HepG2 (cell line): ENCODE results near the gene SLBP. TPM values are rescaled to one million over a fixed set of nuclear protein-coding genes. Genes with fewer than 3 reads are reported as not detected.
A peak's percentile ranks its signal among the peaks of the same experiment; 100 is the strongest.

ENCODE experiments used
- ATF1 ChIP-seq: IDR thresholded peaks from 2 replicates; pipeline ENCODE4 v1.6.1; 2016; ENCODE audit warnings: mild to moderate bottlenecking, control low read depth
- ESRRA ChIP-seq: sonication (generic); formaldehyde crosslinking; IDR thresholded peaks from 2 replicates; pipeline ENCODE4 v1.5.1; 2020; ENCODE audit warnings: mild to moderate bottlenecking, low read depth, missing genetic modification reagents
- FOXP4 ChIP-seq: sonication (generic); formaldehyde crosslinking; IDR thresholded peaks from 2 replicates; pipeline ENCODE4 v1.4.0; 2020; ENCODE audit warnings: missing genetic modification reagents
- KMT2B ChIP-seq: IDR thresholded peaks from 2 replicates; pipeline ENCODE4 v1.6.1; 2016; ENCODE audit warnings: missing genetic modification reagents, missing compliant biosample characterization
- MIER2 ChIP-seq: IDR thresholded peaks from 2 replicates; pipeline ENCODE4 v1.6.1; 2016; ENCODE audit warnings: missing biosample characterization, missing genetic modification reagents
- RXRA ChIP-seq: sonication (generic); formaldehyde crosslinking; IDR thresholded peaks from 2 replicates; pipeline ENCODE4 v1.5.1; 2020; ENCODE audit warnings: missing genetic modification reagents
- RXRB ChIP-seq: IDR thresholded peaks from 2 replicates; pipeline ENCODE4 v1.6.1; 2016; ENCODE audit warnings: borderline replicate concordance, missing genetic modification reagents, missing compliant biosample characterization
- SCMH1 ChIP-seq: sonication (generic); formaldehyde crosslinking; IDR thresholded peaks from 2 replicates; pipeline ENCODE4 v1.9.0; 2021; ENCODE audit warnings: missing genetic modification reagents, mild to moderate bottlenecking, borderline replicate concordance
- SIX1 ChIP-seq: sonication (generic); formaldehyde crosslinking; IDR thresholded peaks from 2 replicates; pipeline ENCODE4 v1.4.0; 2020; ENCODE audit warnings: missing genetic modification reagents, borderline replicate concordance
- STAT6 ChIP-seq: sonication (generic); formaldehyde crosslinking; IDR thresholded peaks from 2 replicates; pipeline ENCODE4 v1.4.0; 2020; ENCODE audit warnings: missing genetic modification reagents, mild to moderate bottlenecking, borderline replicate concordance
- SYNCRIP ChIP-seq: fragments of 200-400 bp; formaldehyde crosslinking; IDR thresholded peaks from 2 replicates; pipeline ENCODE4 v1.6.1; 2018; ENCODE audit warnings: mild to moderate bottlenecking, low read depth, low read length; ENCODE audit not compliant: insufficient read depth
- TEAD2 ChIP-seq: sonication (generic); formaldehyde crosslinking; IDR thresholded peaks from 2 replicates; pipeline ENCODE4 v1.9.0; 2021; ENCODE audit warnings: missing genetic modification reagents
- ZKSCAN8 ChIP-seq: IDR thresholded peaks from 2 replicates; pipeline ENCODE4 v1.6.1; 2016; ENCODE audit warnings: borderline replicate concordance, missing genetic modification reagents, missing compliant biosample characterization
- ZNF335 ChIP-seq: sonication (generic); formaldehyde crosslinking; IDR thresholded peaks from 2 replicates; pipeline ENCODE4 v1.4.0; 2020; ENCODE audit warnings: missing genetic modification reagents
- ZNF44 ChIP-seq: sonication (generic); formaldehyde crosslinking; IDR thresholded peaks from 2 replicates; pipeline ENCODE4 v1.5.1; 2020; ENCODE audit warnings: mild to moderate bottlenecking, missing genetic modification reagents
- ZNF557 ChIP-seq: sonication (generic); formaldehyde crosslinking; IDR thresholded peaks from 2 replicates; pipeline ENCODE4 v1.4.0; 2020; ENCODE audit warnings: missing genetic modification reagents
- ZNF563 ChIP-seq: sonication (generic); formaldehyde crosslinking; IDR thresholded peaks from 2 replicates; pipeline ENCODE4 v1.8.0; 2022; ENCODE audit warnings: mild to moderate bottlenecking, moderate library complexity, missing genetic modification reagents
- ZNF777 ChIP-seq: sonication (generic); formaldehyde crosslinking; IDR thresholded peaks from 2 replicates; pipeline ENCODE4 v1.4.0; 2020; ENCODE audit warnings: missing genetic modification reagents
- ZSCAN30 ChIP-seq: sonication (generic); formaldehyde crosslinking; IDR thresholded peaks from 2 replicates; pipeline ENCODE4 v1.5.0; 2020; ENCODE audit warnings: mild to moderate bottlenecking, missing genetic modification reagents
- polyA plus RNA-seq, 8 experiments: library from polyadenylated mRNA; depleted of rRNA in 3 of 8; stranded (reverse) in 7 of 8; unstranded in 1 of 8; fragments of >200 nt; fragmentation: Illumina TruSeq in 4 of 8; extraction: Trizol in 4 of 8; gene quantifications; 2 replicates each; pipeline versions ENCODE4 v1.2.1 to v1.2.3, GENCODE V29; 2011 to 2016; ENCODE audit warnings: low read depth in 4 of 8, missing spikeins in 1 of 8, mixed read lengths in 1 of 8; ENCODE audit not compliant: insufficient read depth in 1 of 8
- total RNA-seq, 5 experiments: library from RNA; depleted of rRNA; stranded (reverse); fragments of >200 nt; fragmentation: Illumina TruSeq; extraction: Trizol; gene quantifications; 2 replicates each; pipeline ENCODE4 v1.2.3, GENCODE V29; 2016; ENCODE audit warnings: low read depth in 1 of 5
- TF ChIP-seq, protein P1 (sequence below): IDR thresholded peaks from 2 replicates; pipeline ENCODE4 v1.6.1; 2016; ENCODE audit warnings: missing compliant biosample characterization, missing genetic modification reagents, borderline replicate concordance
- TF ChIP-seq, protein P2 (sequence below): sonication (generic); formaldehyde crosslinking; IDR thresholded peaks from 2 replicates; pipeline ENCODE4 v1.4.0; 2020; ENCODE audit warnings: missing genetic modification reagents, borderline replicate concordance
- TF ChIP-seq, protein P3 (sequence below): sonication (generic); formaldehyde crosslinking; IDR thresholded peaks from 2 replicates; pipeline ENCODE4 v1.8.1; 2023; ENCODE audit warnings: mild to moderate bottlenecking, missing genetic modification reagents, borderline replicate concordance

The SLBP gene
- total and polyA plus RNA-seq, 2 of the 13 experiments (the other 11 are each of a cell fraction or from before 2014, with no cell fraction given): 43.9 to 104 TPM

GRCh38 chr4:1746919-1747602, 34.9 kb upstream of the SLBP start (continued):
- peak; percentile 78 for TF ChIP-seq FOXP4 (CRISPR knock-in tag)
- TF ChIP-seq, protein P1, sequence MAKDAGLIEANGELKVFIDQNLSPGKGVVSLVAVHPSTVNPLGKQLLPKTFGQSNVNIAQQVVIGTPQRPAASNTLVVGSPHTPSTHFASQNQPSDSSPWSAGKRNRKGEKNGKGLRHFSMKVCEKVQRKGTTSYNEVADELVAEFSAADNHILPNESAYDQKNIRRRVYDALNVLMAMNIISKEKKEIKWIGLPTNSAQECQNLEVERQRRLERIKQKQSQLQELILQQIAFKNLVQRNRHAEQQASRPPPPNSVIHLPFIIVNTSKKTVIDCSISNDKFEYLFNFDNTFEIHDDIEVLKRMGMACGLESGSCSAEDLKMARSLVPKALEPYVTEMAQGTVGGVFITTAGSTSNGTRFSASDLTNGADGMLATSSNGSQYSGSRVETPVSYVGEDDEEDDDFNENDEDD (CRISPR knock-in tag): no peak
- no peak for TF ChIP-seq ZNF44 (CRISPR knock-in tag)
- no peak; the same call in 1 of the 2 replicates for TF ChIP-seq STAT6
- TF ChIP-seq KMT2B (CRISPR knock-in tag): no peak
- TF ChIP-seq SIX1 (CRISPR knock-in tag): no peak
- TF ChIP-seq ESRRA (CRISPR knock-in tag): no peak
- no peak for TF ChIP-seq ZNF777 (CRISPR knock-in tag)
- TF ChIP-seq, protein P2, sequence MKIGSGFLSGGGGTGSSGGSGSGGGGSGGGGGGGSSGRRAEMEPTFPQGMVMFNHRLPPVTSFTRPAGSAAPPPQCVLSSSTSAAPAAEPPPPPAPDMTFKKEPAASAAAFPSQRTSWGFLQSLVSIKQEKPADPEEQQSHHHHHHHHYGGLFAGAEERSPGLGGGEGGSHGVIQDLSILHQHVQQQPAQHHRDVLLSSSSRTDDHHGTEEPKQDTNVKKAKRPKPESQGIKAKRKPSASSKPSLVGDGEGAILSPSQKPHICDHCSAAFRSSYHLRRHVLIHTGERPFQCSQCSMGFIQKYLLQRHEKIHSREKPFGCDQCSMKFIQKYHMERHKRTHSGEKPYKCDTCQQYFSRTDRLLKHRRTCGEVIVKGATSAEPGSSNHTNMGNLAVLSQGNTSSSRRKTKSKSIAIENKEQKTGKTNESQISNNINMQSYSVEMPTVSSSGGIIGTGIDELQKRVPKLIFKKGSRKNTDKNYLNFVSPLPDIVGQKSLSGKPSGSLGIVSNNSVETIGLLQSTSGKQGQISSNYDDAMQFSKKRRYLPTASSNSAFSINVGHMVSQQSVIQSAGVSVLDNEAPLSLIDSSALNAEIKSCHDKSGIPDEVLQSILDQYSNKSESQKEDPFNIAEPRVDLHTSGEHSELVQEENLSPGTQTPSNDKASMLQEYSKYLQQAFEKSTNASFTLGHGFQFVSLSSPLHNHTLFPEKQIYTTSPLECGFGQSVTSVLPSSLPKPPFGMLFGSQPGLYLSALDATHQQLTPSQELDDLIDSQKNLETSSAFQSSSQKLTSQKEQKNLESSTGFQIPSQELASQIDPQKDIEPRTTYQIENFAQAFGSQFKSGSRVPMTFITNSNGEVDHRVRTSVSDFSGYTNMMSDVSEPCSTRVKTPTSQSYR (CRISPR knock-in tag): no peak; the same call in 1 of the 2 replicates
- TF ChIP-seq, protein P3, sequence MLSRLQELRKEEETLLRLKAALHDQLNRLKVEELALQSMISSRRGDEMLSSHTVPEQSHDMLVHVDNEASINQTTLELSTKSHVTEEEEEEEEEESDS (CRISPR knock-in tag): no peak
- peak; percentile 58; the same call in 1 of the 2 replicates for TF ChIP-seq ZKSCAN8 (CRISPR knock-in tag)
- no peak for TF ChIP-seq ZSCAN30 (CRISPR knock-in tag)
- TF ChIP-seq SYNCRIP: no peak
- TF ChIP-seq TEAD2 (CRISPR knock-in tag): 0 out of 2 replicates have a peak, but pooled peaks have one; percentile 73
- TF ChIP-seq ATF1 (CRISPR knock-in tag): no peak
- TF ChIP-seq RXRA: no peak
- no peak for TF ChIP-seq SCMH1 (CRISPR knock-in tag)
- TF ChIP-seq ZNF557 (CRISPR knock-in tag): 0 out of 2 replicates have a peak, but pooled peaks have one; percentile 57
- peak; percentile 79 for TF ChIP-seq ZNF335
- TF ChIP-seq ZNF563: 0 out of 2 replicates have a peak, but pooled peaks have one; percentile 40
- 0 out of 2 replicates have a peak, but pooled peaks have one; percentile 8 for TF ChIP-seq MIER2
- TF ChIP-seq RXRB: no peak
